ENCODE results near the gene CUL5. TPM values are rescaled to one million over a fixed set of nuclear protein-coding genes. Genes with fewer than 3 reads are reported as not detected.
"Not testable (repeated sequence)": the region's sequence is repeated elsewhere in the genome, so short reads cannot be mapped to it uniquely, and the experiment has no call there.

CUL5 gene
- total and polyA plus RNA-seq, 2 donors from 2014 or later: 9.4 to 38.9 TPM

- peak overlapping the region in 1 of 3 donors; percentile 3 for H3K4me3 ChIP-seq (ENCODE audit: low read length in 3 of 3)
- H3K9ac ChIP-seq (ENCODE audit: low read length in 3 of 3): peak overlapping the region in 1 of 3 donors; percentile 42
- intact Hi-C loops (cut with DNase I): no loop called here
- no peaks in the 10 kb centered on the region for H3K36me3 ChIP-seq (ENCODE audit: control insufficient read depth in 2 of 3, insufficient read depth in 3 of 3, low read length in 3 of 3)
- no peaks in the 10 kb centered on the region for H3K27me3 ChIP-seq (ENCODE audit: control insufficient read depth, insufficient read depth, low read length)
- DNase-seq (peak in 4 of 5 donors; percentile 35 to 90 (median 70)), FAIRE-seq (peak; percentile 68)
- no peaks in the 10 kb centered on the region for H3K9me3 ChIP-seq (ENCODE audit: control insufficient read depth in 2 of 3, insufficient read depth in 1 of 3, low read length in 3 of 3)
- peaks cover 0 to 26% (median 3%) of the 10 kb centered on the region in 3 donors for H3K4me1 ChIP-seq (ENCODE audit: control insufficient read depth in 2 of 3, insufficient read depth in 2 of 3, low read depth in 1 of 3, low read length in 3 of 3)
- no peak for TF ChIP-seq CTCF (IDR thresholded peaks at IDR 0.05; ENCODE audit: borderline replicate concordance, extremely low read depth, insufficient read depth)
- H3K27ac ChIP-seq (ENCODE audit: low read depth in 2 of 2, low read length in 2 of 2): peak overlapping the region; percentile 80 to 87
Observed at GRCh38 chr11:108115500-108116140, 106.9 kb downstream of the CUL5 start.

- Histone ChIP-seq H3K36me3 (ENCODE audit: control insufficient read depth in 2 of 3, insufficient read depth in 3 of 3, low read length in 3 of 3) (no peaks in the 10 kb centered on the region), H3K4me1 (ENCODE audit: control insufficient read depth in 2 of 3, insufficient read depth in 2 of 3, low read depth in 1 of 3, low read length in 3 of 3) (peaks cover 0 to 30% (median 12%) of the 10 kb centered on the region in 3 donors), H3K27ac (ENCODE audit: low read depth in 2 of 2, low read length in 2 of 2) (no peak overlapping the region), H3K9me3 (ENCODE audit: control insufficient read depth in 2 of 3, insufficient read depth in 1 of 3, low read length in 3 of 3) (no peaks in the 10 kb centered on the region), H3K4me3 (ENCODE audit: low read length in 3 of 3) (no peak overlapping the region), H3K27me3 (ENCODE audit: control insufficient read depth, insufficient read depth, low read length) (no peaks in the 10 kb centered on the region), H3K9ac (ENCODE audit: low read length in 3 of 3) (no peak overlapping the region)
- FAIRE-seq: no peak
- intact Hi-C loops (cut with DNase I): no loop called here
- DNase-seq: peak in 2 of 5 donors; percentile 29 to 64
- peak; percentile 39 for TF ChIP-seq CTCF (IDR thresholded peaks at IDR 0.05; ENCODE audit: borderline replicate concordance, extremely low read depth, insufficient read depth)
Observed at GRCh38 chr11:108117746-108118371, 109.2 kb downstream of the CUL5 start.

- DNase-seq; intact Hi-C loops (cut with DNase I); H3K27me3 ChIP-seq (ENCODE audit: control insufficient read depth, insufficient read depth, low read length); FAIRE-seq; H3K36me3 ChIP-seq (ENCODE audit: control insufficient read depth in 2 of 3, insufficient read depth in 3 of 3, low read length in 3 of 3); H3K9me3 ChIP-seq (ENCODE audit: control insufficient read depth in 2 of 3, insufficient read depth in 1 of 3, low read length in 3 of 3): not testable (repeated sequence)
- Histone ChIP-seq H3K27ac (ENCODE audit: low read depth in 2 of 2, low read length in 2 of 2) (peak overlapping the region; percentile 95 to 97), H3K4me3 (ENCODE audit: low read length in 3 of 3) (peak overlapping the region; percentile 63 to 93 (median 90)), H3K9ac (ENCODE audit: low read length in 3 of 3) (peak overlapping the region in 2 of 3 donors; percentile 19 to 93), H3K4me1 (ENCODE audit: control insufficient read depth in 2 of 3, insufficient read depth in 2 of 3, low read depth in 1 of 3, low read length in 3 of 3) (peaks cover 0 to 17% (median 16%) of the 10 kb centered on the region in 3 donors)
Observed at GRCh38 chr11:108120936-108121273, 112.2 kb downstream of the CUL5 start.

Measured in kidney (tissue), 14 donors.